NB4 (cell line): ENCODE results near the gene LIPH.

Experiments
- POLR2A ChIP-seq: IDR thresholded peaks from 2 replicates; pipeline ENCODE4 v1.6.1; 2011; ENCODE audit warnings: mild to moderate bottlenecking; ENCODE audit not compliant: insufficient read length; ENCODE audit errors: extremely low read depth
- TF ChIP-seq, protein P1 (sequence below): IDR thresholded peaks from one replicate; pipeline ENCODE4 v1.5.1; 2012; ENCODE audit warnings: low read depth, low read length
- TF ChIP-seq, protein P2 (sequence below): IDR thresholded peaks from 2 replicates; pipeline ENCODE4 v1.6.1; 2011; ENCODE audit warnings: low read depth, low read length

DNA sequence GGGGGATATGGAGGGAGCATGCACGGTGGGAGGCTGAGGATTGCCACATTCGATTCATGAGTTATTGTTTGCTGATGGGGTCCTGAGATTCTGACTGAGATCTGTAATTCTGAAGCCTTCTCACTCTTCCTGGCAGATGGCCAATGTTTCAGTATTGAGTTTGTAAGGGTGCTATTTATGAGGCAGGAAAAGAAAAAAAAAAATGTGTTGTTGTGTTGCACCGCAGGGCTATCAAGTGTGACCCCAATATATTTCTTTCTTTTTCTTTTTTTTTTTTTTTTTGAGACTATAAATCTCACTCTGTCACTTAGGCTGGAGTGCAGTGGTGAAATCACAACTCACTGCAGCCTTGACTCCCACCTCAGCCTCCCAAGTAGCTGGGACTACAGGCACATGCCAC lies 30.5 kb upstream of the LIPH start:
- TF ChIP-seq, protein P1, sequence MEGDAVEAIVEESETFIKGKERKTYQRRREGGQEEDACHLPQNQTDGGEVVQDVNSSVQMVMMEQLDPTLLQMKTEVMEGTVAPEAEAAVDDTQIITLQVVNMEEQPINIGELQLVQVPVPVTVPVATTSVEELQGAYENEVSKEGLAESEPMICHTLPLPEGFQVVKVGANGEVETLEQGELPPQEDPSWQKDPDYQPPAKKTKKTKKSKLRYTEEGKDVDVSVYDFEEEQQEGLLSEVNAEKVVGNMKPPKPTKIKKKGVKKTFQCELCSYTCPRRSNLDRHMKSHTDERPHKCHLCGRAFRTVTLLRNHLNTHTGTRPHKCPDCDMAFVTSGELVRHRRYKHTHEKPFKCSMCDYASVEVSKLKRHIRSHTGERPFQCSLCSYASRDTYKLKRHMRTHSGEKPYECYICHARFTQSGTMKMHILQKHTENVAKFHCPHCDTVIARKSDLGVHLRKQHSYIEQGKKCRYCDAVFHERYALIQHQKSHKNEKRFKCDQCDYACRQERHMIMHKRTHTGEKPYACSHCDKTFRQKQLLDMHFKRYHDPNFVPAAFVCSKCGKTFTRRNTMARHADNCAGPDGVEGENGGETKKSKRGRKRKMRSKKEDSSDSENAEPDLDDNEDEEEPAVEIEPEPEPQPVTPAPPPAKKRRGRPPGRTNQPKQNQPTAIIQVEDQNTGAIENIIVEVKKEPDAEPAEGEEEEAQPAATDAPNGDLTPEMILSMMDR: no peak
- no peak for TF ChIP-seq POLR2A
- TF ChIP-seq, protein P2, sequence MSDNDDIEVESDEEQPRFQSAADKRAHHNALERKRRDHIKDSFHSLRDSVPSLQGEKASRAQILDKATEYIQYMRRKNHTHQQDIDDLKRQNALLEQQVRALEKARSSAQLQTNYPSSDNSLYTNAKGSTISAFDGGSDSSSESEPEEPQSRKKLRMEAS: no peak
